Stimulated activated naive CD4-positive, alpha-beta T cell treated with Interleukin-2 at 50 U/mL for 16 hours (primary cell): ENCODE data around the gene GCSH.

Experiments
- DNase-seq: peaks from one replicate; lab custom pipeline; 2025; lab: John Stamatoyannopoulos, UW

GCSH gene

DNA sequence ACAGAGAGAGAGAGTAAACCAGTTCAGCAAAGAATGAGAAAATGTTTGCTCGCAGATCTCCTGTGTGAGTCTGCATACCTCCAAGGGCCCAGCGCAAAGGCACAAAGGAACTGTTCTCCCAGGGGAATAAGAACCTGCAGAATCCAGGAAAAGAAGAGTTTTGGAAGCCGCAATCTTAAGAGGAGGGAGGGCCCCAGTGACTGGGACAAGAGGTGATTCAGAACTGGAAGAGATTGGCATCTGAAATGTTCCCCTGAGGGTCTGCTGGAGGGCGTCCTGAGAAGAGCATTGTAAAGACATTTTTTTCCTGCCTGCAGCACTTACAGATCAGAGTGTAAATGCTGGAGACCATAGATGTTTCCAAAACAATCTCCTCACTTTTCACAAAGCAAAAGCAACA lies 54.5 kb downstream of the GCSH start:
- no peak for DNase-seq

DNA sequence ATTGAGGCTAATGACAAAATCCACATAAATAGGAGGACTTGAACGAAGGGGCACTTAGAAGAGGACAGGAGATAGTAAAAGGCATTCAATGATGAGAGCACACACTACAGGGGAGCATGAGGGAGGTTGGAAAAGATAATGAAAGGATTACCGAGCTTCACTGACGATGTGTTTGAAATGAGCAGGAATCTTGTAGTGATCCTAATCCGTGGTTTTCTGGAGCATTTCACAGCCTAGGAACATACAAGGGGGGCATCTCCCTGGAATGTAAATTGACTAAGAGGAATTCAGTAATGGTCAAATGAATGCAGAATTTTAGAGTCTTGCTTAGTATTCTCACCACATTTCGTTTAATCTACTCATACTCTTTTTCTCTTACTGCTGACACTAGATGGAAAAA lies 55.4 kb downstream of the GCSH start:
- DNase-seq = no peak

DNA sequence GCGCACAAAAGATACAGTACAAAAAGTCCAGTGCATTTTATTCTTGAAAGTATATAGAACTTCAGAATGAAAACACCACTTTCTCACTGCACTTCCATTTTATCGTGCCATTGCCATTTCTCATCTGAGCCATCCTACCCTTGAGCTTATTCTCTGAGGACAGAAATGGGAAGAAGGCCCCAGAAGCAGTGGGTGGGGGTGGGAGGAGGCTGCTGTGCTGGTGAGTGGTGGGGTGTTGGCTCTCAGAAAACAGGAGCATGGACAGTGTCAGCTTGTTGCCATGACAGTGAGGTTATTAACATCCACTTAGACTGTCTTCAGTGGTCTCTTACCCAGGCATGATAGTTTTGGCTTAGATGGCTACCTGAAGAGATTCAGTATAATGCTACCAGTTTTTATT lies 56.1 kb downstream of the GCSH start:
- no peak for DNase-seq

DNA sequence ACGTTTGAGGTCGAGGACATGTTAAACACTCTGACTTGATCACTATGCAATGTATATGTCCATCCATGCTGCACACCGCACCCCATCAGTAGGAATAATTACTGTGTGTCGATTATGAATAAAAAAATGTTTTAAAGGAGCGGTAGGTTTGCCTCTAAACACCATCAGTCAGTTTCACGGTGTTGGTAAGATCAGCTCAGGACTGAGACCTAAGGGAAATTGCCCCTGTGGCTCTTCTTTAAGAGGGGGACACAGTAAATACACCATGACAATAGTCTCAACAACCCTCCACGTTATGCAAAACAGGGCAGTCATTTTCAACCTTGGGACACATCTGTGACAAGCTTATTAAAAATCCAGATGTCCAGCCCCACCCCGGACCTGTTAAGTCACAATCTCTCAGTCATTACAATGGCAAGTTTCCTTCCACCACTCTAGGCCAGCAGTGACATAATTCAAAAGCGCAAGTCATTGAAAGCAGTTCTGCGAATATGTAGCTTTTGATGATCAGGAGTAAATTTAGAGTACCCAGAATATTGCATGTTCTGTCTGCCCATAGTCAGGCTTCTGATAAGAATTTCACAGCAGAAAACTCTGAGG lies 59.3 kb downstream of the GCSH start:
- no peak for DNase-seq

DNA sequence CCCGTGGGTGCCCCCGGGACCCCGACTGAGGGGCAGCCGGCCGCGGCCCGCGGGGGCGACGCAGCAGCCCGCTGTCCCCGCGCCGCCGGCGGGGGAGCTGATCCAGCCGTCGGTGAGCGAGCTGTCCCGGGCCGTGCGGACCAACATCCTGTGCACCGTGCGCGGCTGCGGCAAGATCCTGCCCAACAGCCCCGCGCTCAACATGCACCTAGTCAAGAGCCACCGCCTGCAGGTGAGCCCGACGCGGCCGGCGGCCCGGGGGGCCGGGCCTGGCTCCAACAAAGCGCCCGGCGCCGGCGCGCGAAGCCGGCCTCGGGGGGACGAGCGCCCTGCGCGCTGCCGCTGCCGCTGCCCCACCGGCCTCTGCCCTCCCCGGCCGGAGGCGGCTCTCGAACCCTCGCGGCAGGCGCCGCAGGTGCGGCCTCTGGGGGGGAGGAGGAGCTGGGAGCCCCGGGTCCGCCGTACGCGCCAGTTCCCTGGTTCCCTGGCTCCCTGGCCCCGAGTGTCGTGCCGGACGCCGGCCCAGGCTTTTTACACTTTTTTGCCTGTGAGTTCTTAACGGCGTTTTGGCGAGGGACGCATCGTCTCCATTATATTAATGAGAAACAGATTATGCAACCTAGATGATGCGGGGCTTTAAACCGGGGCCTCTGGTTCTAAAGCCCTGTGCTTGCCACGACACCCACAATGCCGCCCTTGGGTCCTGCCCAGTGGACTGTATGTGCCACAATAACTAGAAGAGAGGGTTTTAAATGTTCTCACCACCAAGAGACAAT lies 60.0 kb downstream of the GCSH start:
- DNase-seq = peak; percentile 48

DNA sequence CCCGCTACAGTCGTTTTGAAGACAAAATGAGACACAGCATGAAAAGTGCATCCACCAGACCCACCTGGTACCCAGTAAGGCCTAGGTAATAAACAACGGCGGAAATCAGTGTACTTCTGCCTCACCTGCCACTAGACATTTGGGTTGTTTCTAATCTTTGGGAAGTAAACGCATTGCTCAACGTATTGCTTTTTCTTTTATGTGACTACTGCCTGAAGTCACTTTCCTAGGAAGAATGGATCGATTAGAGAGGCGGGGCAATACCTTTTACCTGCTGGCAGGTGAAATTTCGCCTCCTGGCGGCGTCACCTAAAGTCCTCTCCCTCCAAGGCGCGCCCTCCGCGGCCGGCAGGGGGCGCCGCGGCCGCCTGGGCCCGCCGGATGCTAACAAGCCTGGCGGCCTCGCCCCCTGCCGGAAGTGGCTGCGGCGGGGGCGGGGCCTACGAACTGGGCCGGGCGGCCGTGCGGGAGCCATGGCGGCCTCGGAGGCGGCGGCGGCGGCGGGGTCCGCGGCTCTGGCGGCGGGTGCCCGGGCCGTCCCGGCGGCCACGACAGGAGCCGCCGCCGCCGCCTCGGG lies 60.7 kb downstream of the GCSH start, which contains the start of gene ATMIN:
Gene ATMIN, plus strand, starts transcription at position 445 of the 577 bp plus-strand sequence. Its CDS starts 29 bp downstream, at position 474.
- peak; percentile 80 for DNase-seq
